Heart left ventricle (tissue), 13 donors: ENCODE results near the gene DNAH17.

Experiments
- POLR2A ChIP-seq, 2 donors: fragments of 450-650 bp; IDR thresholded peaks; one replicate each; pipeline ENCODE4 v1.6.1; 2017; ENCODE audit warnings: antibody characterized with exemption in 2 of 2, mild to moderate bottlenecking in 2 of 2, moderate library complexity in 2 of 2
- TF ChIP-seq, protein P1 (sequence below), 12 donors: fragments of 200-600 bp; sonication (generic) in 4 of 12; IDR thresholded peaks; one replicate each; pipeline versions ENCODE4 v1.5.0 to v1.8.0; 2018 to 2022; ENCODE audit warnings: antibody characterized with exemption in 12 of 12, mild to moderate bottlenecking in 5 of 12
- donor health status: ischemic (EF 13 %, LVEDD 7.1; RV severe dilation, severe dysfunction).
- donor health status: DM: no; HTN: yes; CAD: no.
- donor health status: DM: no; HTN: no; CAD: no.
- donor health status: ischemic (EF 25% LVEDD 6.9; RV normal size, moderate dysfunction).
- donor health status: ischemic (EF 25% LVEDD 5.7; RV mildly dilated, moderate dysfunction).
- donor health status: ischemic (EF 35%, LVEDD 5.7; RV mildly dilated, moderate dysfunction).
- donor health status: nonischemic (EF 11% LVEDD 7.7; RV severe dilation, severe dysfunction).
- donor health status: DM: yes; HTN: yes; CAD: no.
- donor health status: PGD.
- donor health status: ischemic (EF 29% LVEDD 5.4; RV normal size, mild dysfunction).
- donor health status: nonischemic (EF 23%, LVEDD 6.1; RV moderate dilation, normal function).

DNA sequence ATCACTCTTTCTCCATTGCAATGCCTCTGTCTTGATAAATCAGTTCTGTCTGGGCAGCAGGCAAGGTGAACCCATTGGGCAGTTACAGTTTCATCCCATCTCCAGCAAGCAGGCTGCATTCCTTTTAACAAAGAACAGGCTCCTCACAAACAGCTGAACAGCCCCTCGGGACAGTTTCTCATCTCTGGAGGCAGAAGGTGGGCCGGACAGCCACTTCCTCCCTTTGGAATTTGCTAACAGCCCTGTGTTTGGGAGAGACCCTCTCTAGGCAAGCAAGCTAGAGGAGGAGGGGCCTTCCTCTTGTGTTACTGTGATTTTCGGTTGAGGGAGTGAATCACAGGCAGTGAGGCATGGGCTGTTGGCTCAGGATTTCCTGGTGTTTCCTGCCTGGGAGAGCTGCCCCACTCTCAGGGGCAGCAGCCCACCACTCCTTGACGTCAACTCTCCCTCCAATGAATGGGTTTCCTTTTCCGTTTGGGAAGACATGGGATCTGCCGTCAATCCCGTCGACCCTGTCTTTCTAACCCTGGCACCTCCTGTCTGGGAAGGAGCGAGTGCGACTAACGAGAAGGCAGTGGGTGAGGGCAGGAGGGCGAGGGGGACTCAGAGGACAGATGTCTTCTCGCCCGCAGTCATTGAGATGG is 202.4 kb downstream of the DNAH17 start:
- TF ChIP-seq, protein P1, sequence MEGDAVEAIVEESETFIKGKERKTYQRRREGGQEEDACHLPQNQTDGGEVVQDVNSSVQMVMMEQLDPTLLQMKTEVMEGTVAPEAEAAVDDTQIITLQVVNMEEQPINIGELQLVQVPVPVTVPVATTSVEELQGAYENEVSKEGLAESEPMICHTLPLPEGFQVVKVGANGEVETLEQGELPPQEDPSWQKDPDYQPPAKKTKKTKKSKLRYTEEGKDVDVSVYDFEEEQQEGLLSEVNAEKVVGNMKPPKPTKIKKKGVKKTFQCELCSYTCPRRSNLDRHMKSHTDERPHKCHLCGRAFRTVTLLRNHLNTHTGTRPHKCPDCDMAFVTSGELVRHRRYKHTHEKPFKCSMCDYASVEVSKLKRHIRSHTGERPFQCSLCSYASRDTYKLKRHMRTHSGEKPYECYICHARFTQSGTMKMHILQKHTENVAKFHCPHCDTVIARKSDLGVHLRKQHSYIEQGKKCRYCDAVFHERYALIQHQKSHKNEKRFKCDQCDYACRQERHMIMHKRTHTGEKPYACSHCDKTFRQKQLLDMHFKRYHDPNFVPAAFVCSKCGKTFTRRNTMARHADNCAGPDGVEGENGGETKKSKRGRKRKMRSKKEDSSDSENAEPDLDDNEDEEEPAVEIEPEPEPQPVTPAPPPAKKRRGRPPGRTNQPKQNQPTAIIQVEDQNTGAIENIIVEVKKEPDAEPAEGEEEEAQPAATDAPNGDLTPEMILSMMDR (IDR thresholded peaks at IDR 0.05): no peak
- TF ChIP-seq POLR2A (IDR thresholded peaks at IDR 0.05): no peak
